Suprapubic skin (tissue), 3 donors: ENCODE measurements around the gene NAV3.

Experiments
- EP300 ChIP-seq: sonication (generic); formaldehyde crosslinking; IDR thresholded peaks from one replicate; pipeline ENCODE4 v1.6.1; 2017; ENCODE audit warnings: antibody characterized with exemption
- POLR2A ChIP-seq, 2 donors: fragments of 450-650 bp; IDR thresholded peaks; one replicate each; pipeline ENCODE4 v1.6.1; 2017; ENCODE audit warnings: antibody characterized with exemption in 2 of 2, mild to moderate bottlenecking in 2 of 2, moderate library complexity in 2 of 2
- TF ChIP-seq, protein P1 (sequence below), 2 donors: fragments of 200-600 bp in 1 of 2; fragments of 450-650 bp in 1 of 2; sonication (generic) in 1 of 2; IDR thresholded peaks; one replicate each; pipeline ENCODE4 v1.5.1; 2016 to 2019; ENCODE audit warnings: antibody characterized with exemption in 2 of 2, mild to moderate bottlenecking in 1 of 2, moderate library complexity in 1 of 2

DNA sequence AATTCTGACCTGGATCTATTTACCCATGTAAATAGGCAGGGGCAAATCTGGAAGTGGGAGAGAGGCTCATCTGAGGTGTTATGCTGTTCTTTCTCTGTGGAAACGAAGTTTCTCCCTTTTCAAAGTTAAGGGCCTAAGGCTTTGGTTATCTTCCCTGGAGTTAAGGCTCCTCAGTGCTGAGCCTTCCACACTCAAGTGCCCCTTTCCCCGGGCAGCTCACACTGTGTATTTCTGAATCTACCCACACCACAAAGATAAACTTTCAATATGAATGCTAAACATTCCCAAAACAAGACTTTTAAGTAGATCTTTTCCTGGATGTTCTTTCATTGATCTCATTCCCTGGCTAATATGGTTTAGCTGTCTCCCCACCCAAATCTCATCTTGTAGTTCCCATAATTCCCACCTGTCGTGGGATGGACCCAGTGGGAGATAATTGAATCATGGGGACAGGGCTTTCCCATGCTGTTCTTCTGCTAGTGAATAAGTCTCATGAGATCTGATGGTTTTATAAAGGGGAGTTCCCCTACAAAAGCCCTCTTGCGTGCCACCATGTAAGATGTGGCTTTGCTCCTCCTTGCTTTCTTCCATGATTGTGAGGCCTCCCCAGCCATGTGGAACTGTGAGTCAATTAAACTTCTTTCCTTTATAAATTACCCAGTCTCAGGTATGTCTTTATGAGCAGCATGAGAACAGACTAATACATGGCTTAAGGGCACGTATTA lies 251.1 kb downstream of the NAV3 start:
- TF ChIP-seq, protein P1, sequence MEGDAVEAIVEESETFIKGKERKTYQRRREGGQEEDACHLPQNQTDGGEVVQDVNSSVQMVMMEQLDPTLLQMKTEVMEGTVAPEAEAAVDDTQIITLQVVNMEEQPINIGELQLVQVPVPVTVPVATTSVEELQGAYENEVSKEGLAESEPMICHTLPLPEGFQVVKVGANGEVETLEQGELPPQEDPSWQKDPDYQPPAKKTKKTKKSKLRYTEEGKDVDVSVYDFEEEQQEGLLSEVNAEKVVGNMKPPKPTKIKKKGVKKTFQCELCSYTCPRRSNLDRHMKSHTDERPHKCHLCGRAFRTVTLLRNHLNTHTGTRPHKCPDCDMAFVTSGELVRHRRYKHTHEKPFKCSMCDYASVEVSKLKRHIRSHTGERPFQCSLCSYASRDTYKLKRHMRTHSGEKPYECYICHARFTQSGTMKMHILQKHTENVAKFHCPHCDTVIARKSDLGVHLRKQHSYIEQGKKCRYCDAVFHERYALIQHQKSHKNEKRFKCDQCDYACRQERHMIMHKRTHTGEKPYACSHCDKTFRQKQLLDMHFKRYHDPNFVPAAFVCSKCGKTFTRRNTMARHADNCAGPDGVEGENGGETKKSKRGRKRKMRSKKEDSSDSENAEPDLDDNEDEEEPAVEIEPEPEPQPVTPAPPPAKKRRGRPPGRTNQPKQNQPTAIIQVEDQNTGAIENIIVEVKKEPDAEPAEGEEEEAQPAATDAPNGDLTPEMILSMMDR (IDR thresholded peaks at IDR 0.05): no peak
- TF ChIP-seq POLR2A (IDR thresholded peaks at IDR 0.05) (no peak), EP300 (no peak)
